ENCODE measurements around the gene ADAP1. TPM values are rescaled to one million over a fixed set of nuclear protein-coding genes. Genes with fewer than 3 reads are reported as not detected.
A peak's percentile ranks its signal among the peaks of the same experiment; 100 is the strongest.

The ADAP1 gene
- total and polyA plus RNA-seq, 2 of the 13 experiments (the other 11 are each of a cell fraction or from before 2014, with no cell fraction given) = 10.5 to 24.6 TPM

DNA sequence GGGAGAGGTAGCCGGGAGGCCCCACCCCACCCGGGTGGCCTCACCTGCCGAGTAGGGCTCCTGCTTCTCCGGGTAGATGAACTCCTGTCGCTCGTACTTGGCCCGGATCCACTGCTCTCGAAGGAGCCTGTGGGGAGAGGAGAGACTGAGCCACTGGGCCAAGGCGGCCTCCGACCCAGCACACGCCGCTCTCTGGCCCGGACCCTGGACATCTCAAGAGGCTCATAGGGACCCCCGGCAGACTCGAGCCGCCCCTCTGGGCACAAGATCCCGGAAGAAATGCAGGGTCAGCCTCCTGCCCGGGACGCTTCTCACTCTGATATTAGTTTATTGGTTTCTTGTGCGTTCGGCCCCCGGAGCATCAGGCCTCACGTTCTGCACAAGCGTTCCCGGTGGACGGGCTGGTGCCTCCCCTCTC lies 34.5 kb downstream of the ADAP1 start:
- Histone ChIP-seq H3K4me1 (ENCODE audit: insufficient read depth, low read length) (peaks cover 13% of the 10 kb centered on the region; the same call in 1 of the 2 replicates), H3K27me3 (ENCODE audit: control insufficient read depth in 1 of 2, insufficient read depth in 2 of 2, low read length in 2 of 2) (no peaks in the 10 kb centered on the region), H4K20me1 (ENCODE audit: insufficient read depth, low read length) (no peaks in the 10 kb centered on the region), H3K4me3 (replicated peaks in 1 of 3; ENCODE audit: insufficient read depth in 1 of 3, low read depth in 2 of 3, low read length in 3 of 3) (no peak overlapping the region), H3K9ac (ENCODE audit: insufficient read depth, low read depth, low read length) (no peak overlapping the region), H3K9me3 (ENCODE audit: low read length) (no peaks in the 10 kb centered on the region), H3K27ac (ENCODE audit: extremely low read length, insufficient read depth, low read length) (no peak overlapping the region), H3K4me2 (ENCODE audit: low read depth, low read length) (no peak overlapping the region), H2AFZ (ENCODE audit: low read length) (no peak overlapping the region), H3K79me2 (ENCODE audit: insufficient read depth, low read length) (no peaks in the 10 kb centered on the region), H3K36me3 (replicated peaks in 1 of 2; ENCODE audit: control insufficient read depth in 1 of 2, insufficient read depth in 2 of 2, low read length in 2 of 2) (no peaks in the 10 kb centered on the region)
- BruUV-seq (replicated peaks) = no TSS peak
- FAIRE-seq (no peak), ATAC-seq (no peak), DNase-seq (ENCODE audit: low spot score) (no peak)
- TF ChIP-seq HNRNPK (IDR thresholded peaks at IDR 0.05; ENCODE audit: low read depth, low read length, poor library complexity, severe bottlenecking) (peak; percentile 84), ZNF577 (CRISPR knock-in tag; IDR thresholded peaks at IDR 0.05; ENCODE audit: borderline replicate concordance, low read depth) (no peak)
- intact Hi-C loops (cut with micrococcal nuclease; ENCODE audit: unreplicated experiment) = no loop called here
- ChIA-PET POLR2A (no interaction called here), CTCF (ENCODE audit: low intra/inter-chr PET ratio, low total read pairs) (no interaction called here)
- 99% methylated on average over 21 of the region's 26 CpGs for WGBS (ENCODE audit: low lambda C conversion rate)
- in situ Hi-C loops (cut with HindIII; ENCODE audit: extremely low pct_ligation_motif_present, low pct_unique_long_range_greater_than_20kb) = no loop called here

DNA sequence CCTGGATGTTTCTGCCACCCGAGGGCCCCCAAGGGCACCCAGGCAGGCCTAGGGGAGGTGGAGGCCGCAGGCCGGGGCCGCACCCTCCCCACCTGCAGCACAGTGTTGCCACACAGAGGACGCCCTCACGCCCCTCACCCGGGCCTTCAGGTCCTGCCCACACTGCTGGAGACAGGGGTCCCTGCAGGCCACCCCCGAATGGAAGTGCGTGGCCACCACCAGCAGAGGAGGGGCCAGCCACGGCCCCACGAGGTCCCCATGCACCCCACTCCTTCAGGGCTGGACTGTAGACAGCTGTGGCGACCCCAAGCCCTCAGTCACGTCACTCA lies 35.4 kb downstream of the ADAP1 start:
- no peak for FAIRE-seq
- Histone ChIP-seq H3K27me3 (ENCODE audit: control insufficient read depth in 1 of 2, insufficient read depth in 2 of 2, low read length in 2 of 2) (no peaks in the 10 kb centered on the region), H3K9ac (ENCODE audit: insufficient read depth, low read depth, low read length) (no peak overlapping the region), H4K20me1 (ENCODE audit: insufficient read depth, low read length) (no peaks in the 10 kb centered on the region), H2AFZ (ENCODE audit: low read length) (no peak overlapping the region), H3K4me3 (replicated peaks in 1 of 3; ENCODE audit: insufficient read depth in 1 of 3, low read depth in 2 of 3, low read length in 3 of 3) (no peak overlapping the region), H3K27ac (ENCODE audit: extremely low read length, insufficient read depth, low read length) (no peak overlapping the region), H3K9me3 (ENCODE audit: low read length) (no peaks in the 10 kb centered on the region), H3K4me2 (ENCODE audit: low read depth, low read length) (no peak overlapping the region), H3K79me2 (ENCODE audit: insufficient read depth, low read length) (no peaks in the 10 kb centered on the region), H3K36me3 (replicated peaks in 1 of 2; ENCODE audit: control insufficient read depth in 1 of 2, insufficient read depth in 2 of 2, low read length in 2 of 2) (no peaks in the 10 kb centered on the region), H3K4me1 (ENCODE audit: insufficient read depth, low read length) (peaks cover 9% of the 10 kb centered on the region; the same call in 1 of the 2 replicates)
- BruUV-seq (replicated peaks) = no TSS peak
- ATAC-seq = no peak
- in situ Hi-C loops (cut with HindIII; ENCODE audit: extremely low pct_ligation_motif_present, low pct_unique_long_range_greater_than_20kb) = no loop called here
- CTCF ChIA-PET (ENCODE audit: low intra/inter-chr PET ratio, low total read pairs) = no interaction called here
- intact Hi-C loops (cut with micrococcal nuclease; ENCODE audit: unreplicated experiment) = no loop called here
- TF ChIP-seq MBD4 (IDR thresholded peaks at IDR 0.05; ENCODE audit: borderline replicate concordance, low read length) = no peak
- TF ChIP-seq, protein P1, sequence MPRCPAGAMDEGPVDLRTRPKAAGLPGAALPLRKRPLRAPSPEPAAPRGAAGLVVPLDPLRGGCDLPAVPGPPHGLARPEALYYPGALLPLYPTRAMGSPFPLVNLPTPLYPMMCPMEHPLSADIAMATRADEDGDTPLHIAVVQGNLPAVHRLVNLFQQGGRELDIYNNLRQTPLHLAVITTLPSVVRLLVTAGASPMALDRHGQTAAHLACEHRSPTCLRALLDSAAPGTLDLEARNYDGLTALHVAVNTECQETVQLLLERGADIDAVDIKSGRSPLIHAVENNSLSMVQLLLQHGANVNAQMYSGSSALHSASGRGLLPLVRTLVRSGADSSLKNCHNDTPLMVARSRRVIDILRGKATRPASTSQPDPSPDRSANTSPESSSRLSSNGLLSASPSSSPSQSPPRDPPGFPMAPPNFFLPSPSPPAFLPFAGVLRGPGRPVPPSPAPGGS (CRISPR knock-in tag; IDR thresholded peaks at IDR 0.05) = no peak
- TF ChIP-seq ZNF292 (CRISPR knock-in tag; IDR thresholded peaks at IDR 0.05; ENCODE audit: borderline replicate concordance, low read depth) = no peak
- TF ChIP-seq NCOA1 (CRISPR knock-in tag; IDR thresholded peaks at IDR 0.05) = no peak
- TF ChIP-seq, protein P2, sequence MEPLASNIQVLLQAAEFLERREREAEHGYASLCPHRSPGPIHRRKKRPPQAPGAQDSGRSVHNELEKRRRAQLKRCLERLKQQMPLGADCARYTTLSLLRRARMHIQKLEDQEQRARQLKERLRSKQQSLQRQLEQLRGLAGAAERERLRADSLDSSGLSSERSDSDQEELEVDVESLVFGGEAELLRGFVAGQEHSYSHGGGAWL (CRISPR knock-in tag; IDR thresholded peaks at IDR 0.05) = no peak
- no peak for TF ChIP-seq FOXC1 (CRISPR knock-in tag; IDR thresholded peaks at IDR 0.05; ENCODE audit: borderline replicate concordance)
- no peak for TF ChIP-seq ZNF432 (CRISPR knock-in tag; IDR thresholded peaks at IDR 0.05; ENCODE audit: borderline replicate concordance)
- TF ChIP-seq HIVEP1 (CRISPR knock-in tag; IDR thresholded peaks at IDR 0.05) = no peak
- TF ChIP-seq HNF4A (CRISPR knock-in tag; IDR thresholded peaks at IDR 0.05) = no peak
- TF ChIP-seq ZNF10 (CRISPR knock-in tag; IDR thresholded peaks at IDR 0.05; ENCODE audit: borderline replicate concordance, low read depth) = no peak
- no peak for TF ChIP-seq ZNF644 (CRISPR knock-in tag; IDR thresholded peaks at IDR 0.05; ENCODE audit: low read depth)
- no peak for TF ChIP-seq ZNF44 (CRISPR knock-in tag; IDR thresholded peaks at IDR 0.05)
- TF ChIP-seq, protein P3, sequence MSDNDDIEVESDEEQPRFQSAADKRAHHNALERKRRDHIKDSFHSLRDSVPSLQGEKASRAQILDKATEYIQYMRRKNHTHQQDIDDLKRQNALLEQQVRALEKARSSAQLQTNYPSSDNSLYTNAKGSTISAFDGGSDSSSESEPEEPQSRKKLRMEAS (IDR thresholded peaks at IDR 0.05) = no peak
- DNase-seq (ENCODE audit: low spot score) = no peak
- POLR2A ChIA-PET = no interaction called here
- WGBS (ENCODE audit: low lambda C conversion rate) = 92% methylated on average over 3 of the region's 13 CpGs
